GM12873 (cell line): ENCODE data around the gene RBM39.

Experiments
- TF ChIP-seq, protein P1 (sequence below): IDR thresholded peaks from 2 replicates; pipeline ENCODE4 v1.5.1; 2012; ENCODE audit warnings: low read depth, mild to moderate bottlenecking, moderate library complexity, low read length, control low read depth; ENCODE audit not compliant: insufficient read depth; ENCODE audit errors: missing control alignments

RBM39 gene

GRCh38 chr20:35657271-35657670, 84.8 kb downstream of the RBM39 start:
- TF ChIP-seq, protein P1, sequence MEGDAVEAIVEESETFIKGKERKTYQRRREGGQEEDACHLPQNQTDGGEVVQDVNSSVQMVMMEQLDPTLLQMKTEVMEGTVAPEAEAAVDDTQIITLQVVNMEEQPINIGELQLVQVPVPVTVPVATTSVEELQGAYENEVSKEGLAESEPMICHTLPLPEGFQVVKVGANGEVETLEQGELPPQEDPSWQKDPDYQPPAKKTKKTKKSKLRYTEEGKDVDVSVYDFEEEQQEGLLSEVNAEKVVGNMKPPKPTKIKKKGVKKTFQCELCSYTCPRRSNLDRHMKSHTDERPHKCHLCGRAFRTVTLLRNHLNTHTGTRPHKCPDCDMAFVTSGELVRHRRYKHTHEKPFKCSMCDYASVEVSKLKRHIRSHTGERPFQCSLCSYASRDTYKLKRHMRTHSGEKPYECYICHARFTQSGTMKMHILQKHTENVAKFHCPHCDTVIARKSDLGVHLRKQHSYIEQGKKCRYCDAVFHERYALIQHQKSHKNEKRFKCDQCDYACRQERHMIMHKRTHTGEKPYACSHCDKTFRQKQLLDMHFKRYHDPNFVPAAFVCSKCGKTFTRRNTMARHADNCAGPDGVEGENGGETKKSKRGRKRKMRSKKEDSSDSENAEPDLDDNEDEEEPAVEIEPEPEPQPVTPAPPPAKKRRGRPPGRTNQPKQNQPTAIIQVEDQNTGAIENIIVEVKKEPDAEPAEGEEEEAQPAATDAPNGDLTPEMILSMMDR: no peak

DNA sequence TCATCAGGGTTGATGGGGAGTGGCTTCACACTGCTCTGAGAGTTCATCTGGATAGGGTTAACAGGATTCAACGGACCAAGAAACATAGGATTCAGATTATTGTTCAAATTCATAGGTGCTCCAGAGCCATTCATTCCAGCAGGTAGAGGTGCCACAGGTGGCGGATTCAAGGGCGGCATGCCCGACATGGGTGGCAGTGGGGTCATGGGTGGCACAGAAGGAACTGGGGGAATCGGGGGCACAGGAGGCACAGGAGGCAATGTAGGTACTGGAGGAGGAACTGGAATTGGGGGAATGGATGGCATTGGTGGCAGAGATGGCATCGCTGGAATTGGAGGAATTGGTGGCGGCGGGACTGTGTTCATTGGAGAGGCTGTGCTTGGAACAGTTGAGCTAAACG, 87.6 kb downstream of the RBM39 start:
- TF ChIP-seq, protein P1: no peak

DNA sequence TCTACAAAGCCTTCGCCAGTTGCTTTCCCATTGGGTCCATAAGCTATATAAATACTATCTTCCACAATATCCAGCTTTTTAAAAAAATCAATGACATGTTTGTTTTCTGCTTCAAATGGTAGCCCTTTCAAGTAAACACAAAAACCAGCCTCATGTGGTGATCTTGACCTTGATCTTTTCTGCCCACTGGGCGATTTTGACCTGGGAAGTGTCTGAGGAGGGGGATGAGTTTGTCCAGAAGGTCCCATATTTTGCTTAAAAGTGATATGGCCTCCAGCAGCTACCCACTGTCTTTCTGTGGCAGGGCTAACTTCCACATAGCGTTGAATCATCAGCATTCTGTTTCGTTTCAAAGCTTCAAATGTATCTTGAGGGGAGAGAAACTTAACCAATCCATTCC, 88.2 kb downstream of the RBM39 start:
- TF ChIP-seq, protein P1: no peak
